CD14-positive monocyte (primary cell): ENCODE results near the gene ARHGAP32. TPM values are rescaled to one million over a fixed set of nuclear protein-coding genes. Genes with fewer than 3 reads are reported as not detected.

Experiments used
- DNase-seq, 3 donors: peaks; one replicate each; pipeline ENCODE4 v3.0.0-alpha.2; 2011 to 2022
- H2AFZ ChIP-seq: 2 replicates; pipeline ENCODE4 v1.6.0; 2012; ENCODE audit warnings: mild to moderate bottlenecking, low read depth, low read length, inconsistent platforms; ENCODE audit not compliant: insufficient read depth, poor library complexity, severe bottlenecking
- H3K27ac ChIP-seq, 2 donors: 1 replicate in 1 of 2; 2 replicates in 1 of 2; pipeline ENCODE4 v1.5.1; 2012 to 2013; ENCODE audit warnings: low read length in 2 of 2, control low read depth in 1 of 2, inconsistent platforms in 1 of 2, low read depth in 1 of 2, mild to moderate bottlenecking in 1 of 2
- H3K27me3 ChIP-seq, 2 donors: one replicate each; pipeline versions ENCODE4 v1.6.0 to v1.6.1; 2011 to 2013; ENCODE audit warnings: low read length in 2 of 2; ENCODE audit not compliant: control insufficient read depth in 2 of 2, insufficient read depth in 2 of 2
- H3K36me3 ChIP-seq, 2 donors: replicated peaks in 1 of 2; 1 replicate in 1 of 2; 2 replicates in 1 of 2; pipeline versions ENCODE4 v1.5.1 to v1.6.1; 2012 to 2013; ENCODE audit warnings: low read length in 2 of 2, control low read depth in 1 of 2, inconsistent platforms in 1 of 2, mild to moderate bottlenecking in 1 of 2; ENCODE audit not compliant: insufficient read depth in 2 of 2, control insufficient read depth in 1 of 2
- H3K4me1 ChIP-seq, 2 donors: 1 replicate in 1 of 2; 2 replicates in 1 of 2; pipeline versions ENCODE4 v1.5.1 to v1.6.1; 2012 to 2013; ENCODE audit warnings: low read length in 2 of 2, control low read depth in 1 of 2, inconsistent platforms in 1 of 2, mild to moderate bottlenecking in 1 of 2, moderate library complexity in 1 of 2; ENCODE audit not compliant: insufficient read depth in 2 of 2, control insufficient read depth in 1 of 2
- H3K4me2 ChIP-seq: replicated peaks from 2 replicates; pipeline ENCODE3; 2012; ENCODE audit warnings: low read length, moderate library complexity, mild to moderate bottlenecking; ENCODE audit not compliant: poor library complexity, severe bottlenecking; ENCODE audit errors: extremely low read depth
- H3K4me3 ChIP-seq, 3 experiments: fragments of 200-600 bp in 1 of 3; sonication (generic) in 1 of 3; replicated peaks in 1 of 3; 1 replicate in 2 of 3; 2 replicates in 1 of 3; pipeline ENCODE4 v1.5.1; 2011 to 2013; ENCODE audit warnings: low read length in 3 of 3, mild to moderate bottlenecking in 3 of 3, control low read depth in 2 of 3, low read depth in 2 of 3, inconsistent platforms in 1 of 3, moderate library complexity in 1 of 3
- H3K79me2 ChIP-seq: 2 replicates; pipeline ENCODE4 v1.6.0; 2012; ENCODE audit warnings: mild to moderate bottlenecking, control low read depth, inconsistent platforms, low read length, moderate library complexity; ENCODE audit not compliant: insufficient read depth
- H3K9ac ChIP-seq: 2 replicates; pipeline ENCODE4 v1.6.0; 2017; ENCODE audit warnings: low read length, mild to moderate bottlenecking; ENCODE audit not compliant: insufficient read depth, poor library complexity, severe bottlenecking
- H3K9me3 ChIP-seq, 2 donors: replicated peaks in 1 of 2; 1 replicate in 1 of 2; 2 replicates in 1 of 2; pipeline versions ENCODE4 v1.5.1 to v1.6.1; 2012 to 2013; ENCODE audit warnings: low read length in 2 of 2, control low read depth in 1 of 2; ENCODE audit not compliant: control insufficient read depth in 1 of 2, insufficient read depth in 1 of 2
- H4K20me1 ChIP-seq: 2 replicates; pipeline ENCODE4 v1.6.0; 2012; ENCODE audit warnings: mild to moderate bottlenecking, low read length, control low read depth, moderate library complexity; ENCODE audit not compliant: insufficient read depth
- H3K27ac Mint-ChIP-seq, 7 donors: one replicate each; pipeline ENCODE4 v1.8.0; 2020; ENCODE audit warnings: mild to moderate bottlenecking in 7 of 7, mixed read lengths in 7 of 7, moderate library complexity in 6 of 7, inconsistent platforms in 2 of 7
- H3K27me3 Mint-ChIP-seq, 3 donors: one replicate each; pipeline ENCODE4 v1.8.0; 2021 to 2022; ENCODE audit warnings: low read depth in 3 of 3, mild to moderate bottlenecking in 3 of 3, mixed read lengths in 3 of 3, moderate library complexity in 3 of 3, inconsistent platforms in 1 of 3
- H3K36me3 Mint-ChIP-seq, 2 donors: one replicate each; pipeline ENCODE4 v1.8.0; 2020; ENCODE audit warnings: mixed read lengths in 2 of 2, inconsistent platforms in 1 of 2, mild to moderate bottlenecking in 1 of 2
- H3K4me1 Mint-ChIP-seq: one replicate; pipeline ENCODE4 v1.8.0; 2020; ENCODE audit warnings: mild to moderate bottlenecking, mixed read lengths
- H3K4me3 Mint-ChIP-seq, 2 donors: one replicate each; pipeline ENCODE4 v1.8.0; 2020; ENCODE audit warnings: mild to moderate bottlenecking in 2 of 2, mixed read lengths in 2 of 2, moderate library complexity in 1 of 2
- H3K9me3 Mint-ChIP-seq, 7 donors: one replicate each; pipeline ENCODE4 v1.8.0; 2020 to 2022; ENCODE audit warnings: mixed read lengths in 7 of 7, mild to moderate bottlenecking in 6 of 7, moderate library complexity in 6 of 7, inconsistent platforms in 2 of 7
- CTCF ChIP-seq: fragments of 200-600 bp; IDR thresholded peaks from one replicate; pipeline ENCODE4 v1.8.0; 2022; ENCODE audit warnings: antibody characterized with exemption, mild to moderate bottlenecking
- WGBS: methylation state at CpG from one replicate; pipeline ENCODE4 v1.1.5; 2013; ENCODE audit warnings: missing lambda C conversion rate; ENCODE audit not compliant: insufficient coverage; 5-methylcytosine and 5-hydroxymethylcytosine counted together
- intact Hi-C, 2 donors: fragments of 100-400 bp; cut with micrococcal nuclease; formaldehyde crosslinking; loops; one replicate each; pipeline versions ENCODE4 v1.15.0 to v1.15.1; 2023
- polyA plus RNA-seq, 3 donors: library from polyadenylated mRNA; depleted of rRNA in 1 of 3; unstranded in 2 of 3; stranded (reverse) in 1 of 3; fragments of 300-500 nt in 2 of 3; fragments of >200 nt in 1 of 3; fragmentation: Illumina TruSeq in 2 of 3; gene quantifications; 1 replicate in 2 of 3; 2 replicates in 1 of 3; pipeline ENCODE4 v1.2.3, GENCODE V29; 2012 to 2021

ARHGAP32 gene
- polyA plus RNA-seq, 3 donors, result 0.13 to 3.4 (median 0.72) TPM

- Mint-ChIP-seq H3K4me3 (no peak overlapping the region), H3K27me3 (no peaks in the 10 kb centered on the region), H3K27ac (no peak overlapping the region), H3K9me3 (peaks cover 0 to 9% (median 1%) of the 10 kb centered on the region in 7 donors), H3K4me1 (no peaks in the 10 kb centered on the region), H3K36me3 (peaks cover 2 to 4% of the 10 kb centered on the region in 2 donors)
- Histone ChIP-seq H3K27ac (no peak overlapping the region), H3K9me3 (no peaks in the 10 kb centered on the region), H3K9ac (no peak overlapping the region), H3K4me2 (no peak overlapping the region), H3K27me3 (no peaks in the 10 kb centered on the region), H3K79me2 (no peaks in the 10 kb centered on the region), H4K20me1 (no peaks in the 10 kb centered on the region), H2AFZ (no peak overlapping the region), H3K4me1 (no peaks in the 10 kb centered on the region), H3K4me3 (no peak overlapping the region), H3K36me3 (no peaks in the 10 kb centered on the region)
- WGBS, result 100% methylated on average over 1 of the region's 3 CpGs
- intact Hi-C loops, result no loop called here
- TF ChIP-seq CTCF, result no peak
- DNase-seq, result no peak
These were observed 150.5 kb downstream of the ARHGAP32 start for GRCh38 chr11:129041611-129042018.

DNA sequence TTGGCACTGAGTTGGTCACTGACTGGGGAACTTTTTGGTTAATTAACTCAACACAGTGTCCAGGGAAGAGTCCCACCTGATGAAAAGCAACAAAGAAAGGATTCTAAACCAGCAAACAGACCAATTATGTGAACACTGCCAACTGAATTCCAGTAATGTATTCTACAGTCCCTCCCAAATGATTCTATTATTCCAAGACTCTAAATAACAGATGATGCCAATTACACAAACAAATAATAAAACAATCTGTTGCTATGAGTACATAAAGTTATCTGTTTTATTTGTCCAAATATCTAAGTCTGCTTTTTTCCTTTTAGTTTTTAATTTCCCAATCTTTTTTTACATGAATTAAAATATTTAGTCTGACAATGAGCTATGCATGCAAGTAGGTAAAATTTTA, 151.2 kb downstream of the ARHGAP32 start:
- no peak overlapping the region for H3K4me3 Mint-ChIP-seq
- H3K4me1 ChIP-seq, result no peaks in the 10 kb centered on the region
- intact Hi-C loops, result no loop called here
- no peaks in the 10 kb centered on the region for H3K4me1 Mint-ChIP-seq
- no peaks in the 10 kb centered on the region for H3K27me3 Mint-ChIP-seq
- no peaks in the 10 kb centered on the region for H3K9me3 ChIP-seq
- no peaks in the 10 kb centered on the region for H4K20me1 ChIP-seq
- H3K27me3 ChIP-seq, result no peaks in the 10 kb centered on the region
- H3K4me2 ChIP-seq, result no peak overlapping the region
- peaks cover 2 to 4% of the 10 kb centered on the region in 2 donors for H3K36me3 Mint-ChIP-seq
- no peaks in the 10 kb centered on the region for H3K79me2 ChIP-seq
- H3K27ac ChIP-seq, result no peak overlapping the region
- H3K27ac Mint-ChIP-seq, result no peak overlapping the region
- H3K36me3 ChIP-seq, result no peaks in the 10 kb centered on the region
- TF ChIP-seq CTCF, result no peak
- H3K4me3 ChIP-seq, result no peak overlapping the region
- no peak for DNase-seq
- peaks cover 0 to 11% (median 2%) of the 10 kb centered on the region in 7 donors for H3K9me3 Mint-ChIP-seq
- no peak overlapping the region for H2AFZ ChIP-seq
- no peak overlapping the region for H3K9ac ChIP-seq
